ENCODE results near the gene PDE4B. TPM values are rescaled to one million over a fixed set of nuclear protein-coding genes. Genes with fewer than 3 reads are reported as not detected.
"Not testable (repeated sequence)": the region's sequence is repeated elsewhere in the genome, so short reads cannot be mapped to it uniquely, and the experiment has no call there.

PDE4B gene
- total RNA-seq, 2 donors from 2014 or later, result 12.0 to 59.0 TPM

DNA sequence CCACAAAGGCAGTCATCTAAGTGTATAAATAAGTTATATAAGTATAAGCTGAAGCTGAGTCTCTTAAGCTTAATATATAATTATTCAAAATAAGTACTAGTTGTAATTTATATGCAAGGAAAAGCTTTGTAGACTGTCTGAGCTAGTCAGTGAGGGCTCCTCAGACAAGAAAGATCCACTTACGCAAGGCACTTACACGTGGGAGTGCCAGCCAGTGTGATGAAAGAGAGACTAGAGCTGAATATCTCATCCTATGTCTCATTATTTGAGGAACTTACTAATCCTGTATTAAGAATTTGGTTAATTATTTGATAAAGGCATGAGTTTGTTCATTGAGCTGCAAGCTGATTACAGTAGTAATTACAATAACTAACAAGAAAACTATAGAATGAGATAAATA lies 146.9 kb downstream of the PDE4B start:
- intact Hi-C loops (cut with DNase I), result no loop called here
- ATAC-seq, result peak in 1 of 2 donors; percentile 93
- no peak for DNase-seq

DNA sequence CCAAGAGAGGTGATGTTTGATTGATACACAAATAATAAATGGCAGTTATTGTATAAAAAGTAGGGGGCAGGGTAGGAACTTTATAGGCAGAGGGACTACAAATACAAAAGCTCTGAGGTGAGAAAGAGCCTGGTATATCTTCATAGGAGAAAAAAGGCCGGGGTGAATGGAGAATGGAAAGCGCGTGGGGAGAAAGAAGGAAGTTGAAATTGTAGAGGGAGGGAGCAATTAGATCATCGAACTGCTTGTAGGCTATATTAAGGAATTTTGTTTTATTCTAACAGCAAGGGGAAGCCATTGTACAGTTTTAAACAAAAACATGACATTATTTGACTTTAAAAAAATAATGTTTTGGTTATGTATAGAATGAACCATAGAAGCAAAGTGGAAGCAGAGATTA lies 147.4 kb downstream of the PDE4B start:
- no peak for ATAC-seq
- no peak for DNase-seq

GRCh38 chr1:65942476-65942875 lies 149.8 kb downstream of the PDE4B start:
- ATAC-seq (no peak), DNase-seq (no peak)
- intact Hi-C loops (cut with DNase I), result no loop called here

More for the DNA sequence above, 147.4 kb downstream of the PDE4B start:
- intact Hi-C loops (cut with DNase I), result no loop called here

DNA sequence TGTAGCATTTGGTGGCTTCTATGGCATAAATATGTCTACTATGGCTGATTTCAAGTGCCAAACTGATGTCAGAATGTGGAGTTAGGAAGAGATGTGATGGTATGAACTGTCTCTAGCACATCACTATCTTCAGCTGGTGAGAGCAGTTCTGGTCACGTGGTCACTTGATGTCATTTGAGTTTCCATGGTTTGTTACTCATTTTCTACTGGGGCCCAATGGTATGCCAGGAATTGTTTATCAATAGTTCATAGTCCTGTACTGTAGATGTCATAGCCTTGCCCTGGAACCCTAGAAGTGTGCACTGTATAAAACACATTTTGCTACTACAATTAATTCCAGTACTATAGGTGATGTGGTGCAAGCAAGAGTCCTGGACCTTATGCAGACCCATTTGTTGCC lies 153.7 kb downstream of the PDE4B start:
- intact Hi-C loops (cut with DNase I), result no loop called here
- ATAC-seq (no peak), DNase-seq (no peak)

DNA sequence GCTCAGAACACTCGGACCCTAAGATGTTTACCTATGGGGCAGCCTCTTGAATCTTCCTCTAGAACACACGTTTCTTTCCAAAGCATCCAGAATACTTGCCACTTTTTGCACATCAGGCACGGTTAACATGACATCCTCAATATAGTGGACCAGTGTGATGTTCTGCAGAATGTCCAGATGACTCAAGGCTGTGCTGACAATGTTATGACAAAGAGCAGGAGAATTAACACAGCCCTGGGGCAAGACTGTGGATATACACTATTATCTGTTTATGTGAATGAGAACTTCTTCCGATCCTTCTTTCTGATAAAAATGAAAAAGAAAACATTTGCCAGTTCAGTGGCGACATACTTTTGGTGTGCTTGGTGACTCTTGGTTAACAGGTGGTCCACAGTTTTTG lies 154.3 kb downstream of the PDE4B start:
- intact Hi-C loops (cut with DNase I), result no loop called here
- DNase-seq (no peak), ATAC-seq (no peak)

DNA sequence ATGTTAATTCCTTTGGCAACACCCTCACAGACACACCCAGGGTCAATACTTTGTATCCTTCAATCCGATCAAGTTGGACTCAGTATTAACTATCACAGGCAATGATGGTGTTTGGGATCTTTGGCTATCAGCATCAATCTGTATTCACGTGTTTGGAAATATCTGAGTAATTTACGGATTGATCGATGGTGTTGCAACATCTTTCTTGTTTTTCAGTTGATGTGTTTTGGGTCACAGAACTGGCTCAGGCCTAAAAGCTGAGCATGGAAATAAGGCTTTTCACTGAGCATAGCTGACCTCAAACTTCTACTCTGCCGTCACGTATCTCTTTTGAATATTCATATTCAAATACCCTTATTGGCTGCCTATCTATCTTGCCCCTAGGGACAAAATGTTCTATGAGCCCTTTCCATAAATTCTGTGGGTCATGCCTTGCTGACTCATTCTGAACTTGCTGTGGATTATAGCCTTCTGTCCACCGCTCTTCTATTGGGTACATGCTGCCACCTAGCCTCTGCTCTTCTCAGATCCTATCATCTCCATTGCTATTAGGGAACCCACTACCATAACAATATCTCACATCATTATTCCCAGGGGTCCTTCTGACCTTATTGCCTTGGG lies 156.0 kb downstream of the PDE4B start:
- no peak for DNase-seq
- intact Hi-C loops (cut with DNase I), result no loop called here
- peak; percentile 12 to 51 for ATAC-seq

GRCh38 chr1:65949230-65949626 lies 156.5 kb downstream of the PDE4B start:
- intact Hi-C loops (cut with DNase I), result no loop called here
- DNase-seq, result no peak
- ATAC-seq, result no peak

DNA sequence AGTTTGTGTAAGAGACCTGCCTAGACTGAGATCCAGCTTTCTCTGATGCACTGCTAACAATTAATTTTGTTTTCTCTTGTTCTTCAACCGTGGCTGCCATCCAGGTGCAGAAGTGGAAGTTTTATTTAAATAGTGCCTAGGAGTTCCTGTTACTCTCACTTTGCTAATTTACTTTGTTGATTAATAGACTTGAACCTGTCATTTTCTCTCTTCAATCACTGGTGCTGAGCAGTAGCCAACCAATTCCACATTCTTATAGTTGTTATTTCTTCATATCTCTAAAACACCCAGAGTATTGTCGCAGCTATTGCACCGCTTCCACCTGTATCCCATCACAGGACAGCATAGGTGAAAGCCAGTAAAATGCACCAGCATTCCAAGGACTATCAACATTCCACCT lies 157.2 kb downstream of the PDE4B start:
- ATAC-seq (no peak), DNase-seq (no peak)
- intact Hi-C loops (cut with DNase I), result loop anchor here (10.0 kb wide), 2 partner anchors 495 to 555 kb away; no protein-coding TSS in a partner anchor

- DNase-seq (no peak), ATAC-seq (no peak)
- intact Hi-C loops (cut with DNase I), result loop anchor here (10.0 kb wide), 2 partner anchors 492 to 552 kb away; no protein-coding TSS in a partner anchor
Observed at GRCh38 chr1:65952696-65953095, 160.0 kb downstream of the PDE4B start.

GRCh38 chr1:65953170-65953569 lies 160.5 kb downstream of the PDE4B start:
- intact Hi-C loops (cut with DNase I), result loop anchor here (10.0 kb wide), 2 partner anchors 492 to 552 kb away; no protein-coding TSS in a partner anchor
- ATAC-seq, result no peak
- DNase-seq, result no peak

GRCh38 chr1:65955071-65955470 lies 162.4 kb downstream of the PDE4B start:
- intact Hi-C loops (cut with DNase I), result loop anchor here (5.0 to 10.0 kb wide), 3 partner anchors 490 to 550 kb away; no protein-coding TSS in a partner anchor
- no peak for ATAC-seq
- DNase-seq, result no peak

DNA sequence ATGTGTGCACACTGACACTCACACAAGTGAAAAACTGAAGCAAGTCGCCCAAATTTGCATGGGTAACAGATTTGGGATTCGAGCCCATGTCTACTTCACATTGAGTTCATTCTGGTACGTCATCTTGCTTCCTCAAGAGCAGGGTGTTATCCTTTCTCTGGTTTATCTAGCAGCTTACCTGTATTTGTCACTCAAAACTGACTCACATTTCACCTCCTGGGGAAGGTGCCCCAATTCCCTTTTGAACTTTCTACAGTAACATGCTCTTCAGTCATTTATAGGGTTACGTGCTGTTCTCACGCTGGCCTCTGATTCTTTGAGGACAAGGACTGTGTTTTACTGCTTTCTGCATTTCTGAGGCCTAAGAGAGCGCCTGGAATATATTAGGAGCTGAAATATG lies 162.8 kb downstream of the PDE4B start:
- intact Hi-C loops (cut with DNase I), result loop anchor here (5.0 to 10.0 kb wide), 3 partner anchors 489 to 549 kb away; no protein-coding TSS in a partner anchor
- ATAC-seq (no peak), DNase-seq (no peak)

DNA sequence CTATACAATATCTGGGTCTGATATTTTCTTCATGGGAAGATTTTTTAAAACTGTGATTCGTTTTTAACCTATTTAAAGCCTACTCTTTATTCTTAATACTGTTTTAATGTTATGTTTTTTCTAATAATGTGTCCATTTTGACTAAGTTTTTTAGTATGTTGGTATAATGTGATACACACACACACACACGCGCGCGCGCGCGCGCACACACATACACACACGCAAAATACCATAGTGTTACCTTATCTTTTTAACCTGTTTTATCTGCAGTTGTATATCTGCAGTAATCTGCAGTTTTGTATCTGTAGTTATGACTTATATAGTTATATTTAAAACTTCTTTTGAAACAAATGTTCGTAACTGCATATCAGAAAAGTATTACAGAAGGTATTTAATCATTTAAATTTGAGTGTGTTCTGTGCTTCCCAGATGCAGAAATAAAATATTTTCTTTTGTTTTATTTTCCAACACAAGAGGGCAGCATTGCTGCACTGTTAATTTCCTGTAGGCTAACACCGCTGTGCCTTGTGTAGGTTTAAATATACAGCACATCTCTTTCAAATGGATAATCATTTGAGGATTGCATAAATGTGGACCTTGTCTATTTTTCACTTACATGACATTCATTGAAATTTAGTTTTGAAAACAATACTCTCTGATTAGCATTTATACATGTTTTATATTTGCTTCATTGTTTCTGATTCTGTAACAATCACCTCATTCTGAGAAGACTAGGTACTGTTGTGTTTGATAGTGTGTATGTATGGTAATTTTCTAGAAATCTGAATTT lies 166.1 kb downstream of the PDE4B start:
- peak in 1 of 2 donors; percentile 49 for ATAC-seq
- intact Hi-C loops (cut with DNase I), result loop anchor here (1.0 to 10.0 kb wide), 5 partner anchors 284 to 546 kb away; no protein-coding TSS in a partner anchor
- peak; percentile 23 for DNase-seq

- ATAC-seq (no peak), DNase-seq (no peak)
- intact Hi-C loops (cut with DNase I), result loop anchor here (1.0 to 10.0 kb wide), 5 partner anchors 282 to 545 kb away; no protein-coding TSS in a partner anchor
Observed at GRCh38 chr1:65959896-65960567, 167.3 kb downstream of the PDE4B start.

GRCh38 chr1:65963156-65963888 lies 170.6 kb downstream of the PDE4B start:
- intact Hi-C loops (cut with DNase I), result no loop called here
- DNase-seq (no peak), ATAC-seq (no peak)

- no peak for DNase-seq
- intact Hi-C loops (cut with DNase I), result no loop called here
- ATAC-seq, result no peak
Observed at GRCh38 chr1:65964123-65964522, 171.4 kb downstream of the PDE4B start.

DNA sequence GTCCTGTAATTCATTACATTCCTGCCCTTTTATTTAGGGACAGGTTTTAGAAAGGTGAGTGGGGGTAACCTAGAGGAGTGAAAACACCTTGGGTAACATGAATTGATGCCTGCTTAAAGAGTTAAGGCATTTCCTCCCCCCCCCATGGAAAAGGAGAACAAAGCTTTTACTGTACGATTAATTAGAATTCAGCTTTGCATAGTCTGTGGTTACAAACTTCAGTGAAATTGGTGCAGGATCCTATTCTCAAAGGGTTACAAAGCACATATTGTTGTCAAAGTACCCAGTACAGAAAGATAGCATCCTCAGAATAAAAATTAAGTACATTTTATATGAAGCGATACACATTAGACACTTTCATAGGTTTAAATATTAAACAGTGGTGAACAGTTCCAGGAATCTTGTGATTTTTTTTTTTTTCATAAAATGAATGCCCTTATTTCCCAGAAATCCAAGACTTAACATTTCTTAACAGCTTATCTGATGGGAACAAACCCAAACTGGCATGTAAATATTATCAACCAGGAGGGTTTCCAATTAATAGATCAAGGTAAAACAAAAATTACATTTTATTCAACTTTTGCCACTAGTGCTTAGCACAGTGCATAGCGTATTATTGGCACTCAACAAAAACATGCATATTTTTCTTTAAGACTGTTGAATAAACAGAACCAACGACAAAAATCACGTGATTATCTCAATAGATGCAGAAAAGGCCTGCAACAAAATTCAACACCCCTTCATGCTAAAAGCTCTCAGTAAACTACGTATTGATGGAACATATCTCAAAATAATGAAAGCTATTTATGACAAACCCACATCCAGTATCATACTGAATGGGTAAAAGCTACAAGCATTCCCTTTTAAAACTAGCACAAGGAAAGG lies 172.7 kb downstream of the PDE4B start:
- intact Hi-C loops (cut with DNase I), result no loop called here
- ATAC-seq (no peak), DNase-seq (no peak)

- intact Hi-C loops (cut with DNase I); ATAC-seq; DNase-seq: not testable (repeated sequence)
Observed at GRCh38 chr1:65967492-65967891, 174.8 kb downstream of the PDE4B start.
